Fibroblast of villous mesenchyme (primary cell): ENCODE results near the gene DOCK4. TPM values are rescaled to one million over a fixed set of nuclear protein-coding genes. Genes with fewer than 3 reads are reported as not detected.

Experiments used
- DNase-seq: peaks from one replicate; pipeline ENCODE4 v3.0.0-alpha.2; 2010; ENCODE audit warnings: low read depth
- H3K4me3 ChIP-seq: 2 replicates; pipeline ENCODE4 v1.5.1; 2011; ENCODE audit warnings: low read depth, mild to moderate bottlenecking, low read length
- total RNA-seq: library from RNA; depleted of rRNA; stranded (reverse); fragments of >200 nt; gene quantifications from 2 replicates; pipeline ENCODE4 v1.2.3, GENCODE V29; 2012
- TF ChIP-seq, protein P1 (sequence below): IDR thresholded peaks from 2 replicates; pipeline ENCODE4 v1.5.1; 2012; ENCODE audit warnings: low read depth, mild to moderate bottlenecking, low read length; ENCODE audit not compliant: insufficient read depth

DOCK4 gene
- total RNA-seq, 1 donor: 43.6 TPM

- TF ChIP-seq, protein P1, sequence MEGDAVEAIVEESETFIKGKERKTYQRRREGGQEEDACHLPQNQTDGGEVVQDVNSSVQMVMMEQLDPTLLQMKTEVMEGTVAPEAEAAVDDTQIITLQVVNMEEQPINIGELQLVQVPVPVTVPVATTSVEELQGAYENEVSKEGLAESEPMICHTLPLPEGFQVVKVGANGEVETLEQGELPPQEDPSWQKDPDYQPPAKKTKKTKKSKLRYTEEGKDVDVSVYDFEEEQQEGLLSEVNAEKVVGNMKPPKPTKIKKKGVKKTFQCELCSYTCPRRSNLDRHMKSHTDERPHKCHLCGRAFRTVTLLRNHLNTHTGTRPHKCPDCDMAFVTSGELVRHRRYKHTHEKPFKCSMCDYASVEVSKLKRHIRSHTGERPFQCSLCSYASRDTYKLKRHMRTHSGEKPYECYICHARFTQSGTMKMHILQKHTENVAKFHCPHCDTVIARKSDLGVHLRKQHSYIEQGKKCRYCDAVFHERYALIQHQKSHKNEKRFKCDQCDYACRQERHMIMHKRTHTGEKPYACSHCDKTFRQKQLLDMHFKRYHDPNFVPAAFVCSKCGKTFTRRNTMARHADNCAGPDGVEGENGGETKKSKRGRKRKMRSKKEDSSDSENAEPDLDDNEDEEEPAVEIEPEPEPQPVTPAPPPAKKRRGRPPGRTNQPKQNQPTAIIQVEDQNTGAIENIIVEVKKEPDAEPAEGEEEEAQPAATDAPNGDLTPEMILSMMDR: no peak
- DNase-seq: no peak
- H3K4me3 ChIP-seq: no peak overlapping the region
Measured at GRCh38 chr7:112105584-112106530, 100.3 kb downstream of the DOCK4 start.

- no peak overlapping the region for H3K4me3 ChIP-seq
- TF ChIP-seq, protein P1: no peak
- DNase-seq: no peak
Measured at GRCh38 chr7:112104120-112104519, 102.1 kb downstream of the DOCK4 start.

- TF ChIP-seq, protein P1: no peak
- H3K4me3 ChIP-seq: no peak overlapping the region
- DNase-seq: peak; percentile 63
Measured at GRCh38 chr7:112103246-112103645, 103.0 kb downstream of the DOCK4 start.

DNA sequence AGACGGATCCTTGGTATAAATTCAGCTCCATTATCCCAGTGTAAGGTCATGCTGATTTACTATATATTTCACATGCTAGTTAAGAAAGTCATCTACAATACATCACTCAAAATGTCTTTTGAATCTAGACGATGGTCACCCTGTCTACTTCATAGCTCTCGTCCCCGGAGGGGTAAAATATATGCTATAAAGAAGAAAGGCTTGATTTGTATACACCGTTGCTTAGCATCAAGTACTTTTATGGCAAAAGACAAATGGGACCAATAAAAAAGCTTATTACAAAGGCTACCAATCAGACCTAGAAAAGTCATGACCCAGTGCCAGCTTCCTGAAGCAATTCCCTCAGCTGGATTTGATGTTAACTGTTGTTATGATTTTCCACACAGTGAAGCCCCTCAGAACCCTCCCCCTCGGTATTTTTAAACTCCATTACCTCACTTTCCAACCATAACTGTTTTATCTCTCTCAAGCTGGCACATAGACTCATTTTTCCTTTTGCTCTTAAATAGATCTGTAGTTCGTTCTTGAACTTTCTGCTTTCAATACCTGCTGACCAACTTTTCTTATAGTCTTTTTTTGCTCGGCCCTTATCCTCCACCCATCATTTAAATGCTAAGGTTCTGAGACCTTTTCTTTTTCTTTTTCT lies 104.9 kb downstream of the DOCK4 start:
- TF ChIP-seq, protein P1: no peak
- no peak for DNase-seq
- no peak overlapping the region for H3K4me3 ChIP-seq

DNA sequence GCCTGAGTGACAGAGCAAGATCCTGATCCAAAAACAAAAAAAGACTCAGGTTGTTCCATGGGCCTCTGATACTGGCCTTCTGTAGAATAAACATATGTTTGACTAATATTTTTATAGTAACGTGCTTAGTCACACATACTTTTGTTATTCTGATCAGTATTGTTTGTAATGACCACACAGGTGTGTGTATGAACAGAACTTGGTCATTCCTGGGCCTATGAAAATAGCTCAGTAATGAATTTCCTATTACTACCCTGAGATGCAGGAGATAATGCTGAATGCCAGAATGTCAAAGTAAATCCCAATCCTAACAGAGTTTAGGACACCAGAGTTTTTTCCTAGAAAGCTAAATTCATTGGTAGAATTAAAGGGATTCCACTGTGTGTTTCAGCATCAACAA lies 108.7 kb downstream of the DOCK4 start:
- DNase-seq: no peak
- TF ChIP-seq, protein P1: no peak
- H3K4me3 ChIP-seq: no peak overlapping the region

GRCh38 chr7:112093409-112093808 lies 112.8 kb downstream of the DOCK4 start:
- DNase-seq: no peak
- no peak overlapping the region for H3K4me3 ChIP-seq
- TF ChIP-seq, protein P1: no peak
